Measurements from ENCODE around the gene MAS1L. TPM values are rescaled to one million over a fixed set of nuclear protein-coding genes. Genes with fewer than 3 reads are reported as not detected.
"Not testable (repeated sequence)": the region's sequence is repeated elsewhere in the genome, so short reads cannot be mapped to it uniquely, and the experiment has no call there.

Gene MAS1L
- total RNA-seq, 1 donor from 2014 or later: not detected

DNA sequence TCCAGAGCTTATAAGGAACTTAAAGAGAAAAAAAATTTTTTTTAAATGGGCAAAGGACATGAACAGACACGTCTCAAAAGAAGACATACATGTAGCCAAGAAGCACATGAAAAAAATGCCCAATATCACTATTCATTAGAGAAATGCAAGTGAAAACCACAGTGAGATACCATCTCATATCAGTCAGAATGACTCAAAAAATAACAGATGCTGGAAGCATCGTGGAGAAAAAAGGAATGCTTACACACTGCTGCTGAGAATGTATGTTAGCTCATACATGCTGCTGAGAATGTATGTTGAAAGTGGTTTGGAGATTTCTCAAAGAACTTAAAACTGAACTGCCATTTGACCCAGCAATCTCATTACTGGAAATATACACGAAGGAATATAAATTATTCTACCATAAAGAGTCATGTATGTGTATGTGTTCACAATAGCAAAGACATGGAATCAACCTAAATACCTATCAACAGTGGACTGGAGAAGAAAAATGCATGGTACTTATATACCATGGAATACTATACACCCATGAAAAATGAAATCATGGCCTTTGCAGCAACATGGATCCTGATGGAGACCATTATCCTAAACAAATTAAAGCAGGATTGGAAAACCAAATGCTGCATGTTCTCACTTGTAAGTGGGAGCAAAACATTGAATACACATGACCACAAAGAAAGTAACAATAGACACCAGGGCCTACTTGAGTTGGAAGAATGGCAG is 36.1 kb downstream of the MAS1L start:
- TF ChIP-seq, protein P1, sequence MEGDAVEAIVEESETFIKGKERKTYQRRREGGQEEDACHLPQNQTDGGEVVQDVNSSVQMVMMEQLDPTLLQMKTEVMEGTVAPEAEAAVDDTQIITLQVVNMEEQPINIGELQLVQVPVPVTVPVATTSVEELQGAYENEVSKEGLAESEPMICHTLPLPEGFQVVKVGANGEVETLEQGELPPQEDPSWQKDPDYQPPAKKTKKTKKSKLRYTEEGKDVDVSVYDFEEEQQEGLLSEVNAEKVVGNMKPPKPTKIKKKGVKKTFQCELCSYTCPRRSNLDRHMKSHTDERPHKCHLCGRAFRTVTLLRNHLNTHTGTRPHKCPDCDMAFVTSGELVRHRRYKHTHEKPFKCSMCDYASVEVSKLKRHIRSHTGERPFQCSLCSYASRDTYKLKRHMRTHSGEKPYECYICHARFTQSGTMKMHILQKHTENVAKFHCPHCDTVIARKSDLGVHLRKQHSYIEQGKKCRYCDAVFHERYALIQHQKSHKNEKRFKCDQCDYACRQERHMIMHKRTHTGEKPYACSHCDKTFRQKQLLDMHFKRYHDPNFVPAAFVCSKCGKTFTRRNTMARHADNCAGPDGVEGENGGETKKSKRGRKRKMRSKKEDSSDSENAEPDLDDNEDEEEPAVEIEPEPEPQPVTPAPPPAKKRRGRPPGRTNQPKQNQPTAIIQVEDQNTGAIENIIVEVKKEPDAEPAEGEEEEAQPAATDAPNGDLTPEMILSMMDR (IDR thresholded peaks at IDR 0.05; ENCODE audit: partially characterized antibody, unreplicated experiment): no peak
- no peak for DNase-seq
- no peak overlapping the region for H3K27ac Mint-ChIP-seq (ENCODE audit: unreplicated experiment)
- no peaks in the 10 kb centered on the region for H3K36me3 Mint-ChIP-seq (ENCODE audit: unreplicated experiment)
- no peaks in the 10 kb centered on the region for H3K27me3 Mint-ChIP-seq (ENCODE audit: unreplicated experiment)
- no peak overlapping the region for H3K4me3 Mint-ChIP-seq (ENCODE audit: unreplicated experiment)
- no peaks in the 10 kb centered on the region for H3K4me1 Mint-ChIP-seq (ENCODE audit: low read depth, unreplicated experiment)
- no peaks in the 10 kb centered on the region for H3K9me3 Mint-ChIP-seq (ENCODE audit: unreplicated experiment)

DNA sequence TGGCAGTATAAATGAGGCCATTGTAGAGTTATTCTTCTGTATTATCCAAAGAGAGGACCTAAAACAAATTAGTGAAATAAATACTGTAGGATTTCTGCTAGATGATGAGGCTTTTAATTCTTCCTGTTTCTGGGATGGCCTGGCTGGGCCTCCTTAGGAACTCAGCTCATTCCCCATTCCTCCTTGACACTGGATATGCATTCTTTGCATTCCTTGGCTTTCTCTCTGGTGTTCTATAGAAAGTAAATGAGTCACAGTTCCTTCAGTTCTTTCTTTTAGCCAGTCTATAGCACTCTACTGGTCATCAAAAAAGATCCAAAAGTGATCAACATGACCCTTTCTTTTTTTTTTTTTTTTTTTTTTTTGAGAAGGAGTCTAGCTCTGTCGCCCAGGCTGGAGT is 40.1 kb downstream of the MAS1L start:
- H3K4me1 Mint-ChIP-seq (ENCODE audit: low read depth, unreplicated experiment): no peaks in the 10 kb centered on the region
- TF ChIP-seq, protein P1 (IDR thresholded peaks at IDR 0.05; ENCODE audit: partially characterized antibody, unreplicated experiment): no peak
- H3K4me3 Mint-ChIP-seq (ENCODE audit: unreplicated experiment): no peak overlapping the region
- DNase-seq: no peak
- H3K9me3 Mint-ChIP-seq (ENCODE audit: unreplicated experiment): peaks cover 1% of the 10 kb centered on the region
- H3K27ac Mint-ChIP-seq (ENCODE audit: unreplicated experiment): no peak overlapping the region
- no peaks in the 10 kb centered on the region for H3K36me3 Mint-ChIP-seq (ENCODE audit: unreplicated experiment)
- peaks cover 4% of the 10 kb centered on the region for H3K27me3 Mint-ChIP-seq (ENCODE audit: unreplicated experiment)

DNA sequence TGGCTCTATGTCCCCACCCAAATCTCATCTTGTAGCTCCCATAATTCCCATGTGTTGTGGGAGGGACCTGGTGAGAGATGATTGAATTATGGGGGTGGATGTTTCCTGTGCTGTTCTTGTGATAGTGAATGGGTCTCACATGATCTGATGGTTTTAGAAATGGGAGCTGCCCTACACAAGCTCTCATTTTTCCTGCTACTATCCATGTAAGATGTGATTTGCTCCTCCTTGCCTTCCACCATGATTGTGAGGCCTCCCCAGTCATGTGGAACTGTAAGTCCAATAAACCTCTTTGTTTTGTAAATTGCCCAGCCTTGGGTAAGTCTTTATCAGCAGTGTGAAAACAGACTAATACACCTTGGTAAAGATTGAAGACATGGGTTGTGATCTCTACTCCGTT is 43.7 kb downstream of the MAS1L start:
- H3K27me3 Mint-ChIP-seq (ENCODE audit: unreplicated experiment); H3K36me3 Mint-ChIP-seq (ENCODE audit: unreplicated experiment); H3K4me1 Mint-ChIP-seq (ENCODE audit: low read depth, unreplicated experiment); H3K9me3 Mint-ChIP-seq (ENCODE audit: unreplicated experiment); H3K4me3 Mint-ChIP-seq (ENCODE audit: unreplicated experiment); H3K27ac Mint-ChIP-seq (ENCODE audit: unreplicated experiment); DNase-seq: not testable (repeated sequence)

DNA sequence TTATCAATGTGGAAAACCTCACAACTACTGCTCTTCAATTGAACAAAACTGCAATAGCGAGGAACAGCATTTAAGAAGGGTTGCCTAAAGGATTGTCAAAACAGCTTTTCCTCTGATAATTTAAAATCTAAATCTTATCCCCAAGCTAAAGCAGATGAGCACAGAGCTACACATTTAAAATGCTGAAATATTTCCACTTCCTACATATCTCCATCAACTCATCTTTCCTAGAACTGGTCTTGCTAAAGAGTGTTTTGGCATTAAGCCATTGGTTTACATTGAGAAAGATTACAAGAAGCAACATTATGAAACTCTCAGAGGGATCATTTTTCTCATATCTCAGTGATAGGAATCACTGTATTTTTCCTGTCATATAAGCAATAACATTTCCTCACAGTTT is 45.0 kb downstream of the MAS1L start:
- H3K9me3 Mint-ChIP-seq (ENCODE audit: unreplicated experiment): peaks cover 1% of the 10 kb centered on the region
- H3K27me3 Mint-ChIP-seq (ENCODE audit: unreplicated experiment): peaks cover 6% of the 10 kb centered on the region
- H3K4me1 Mint-ChIP-seq (ENCODE audit: low read depth, unreplicated experiment): no peaks in the 10 kb centered on the region
- H3K36me3 Mint-ChIP-seq (ENCODE audit: unreplicated experiment): no peaks in the 10 kb centered on the region
- no peak for DNase-seq
- TF ChIP-seq, protein P1 (IDR thresholded peaks at IDR 0.05; ENCODE audit: partially characterized antibody, unreplicated experiment): no peak
- no peak overlapping the region for H3K4me3 Mint-ChIP-seq (ENCODE audit: unreplicated experiment)
- no peak overlapping the region for H3K27ac Mint-ChIP-seq (ENCODE audit: unreplicated experiment)

DNA sequence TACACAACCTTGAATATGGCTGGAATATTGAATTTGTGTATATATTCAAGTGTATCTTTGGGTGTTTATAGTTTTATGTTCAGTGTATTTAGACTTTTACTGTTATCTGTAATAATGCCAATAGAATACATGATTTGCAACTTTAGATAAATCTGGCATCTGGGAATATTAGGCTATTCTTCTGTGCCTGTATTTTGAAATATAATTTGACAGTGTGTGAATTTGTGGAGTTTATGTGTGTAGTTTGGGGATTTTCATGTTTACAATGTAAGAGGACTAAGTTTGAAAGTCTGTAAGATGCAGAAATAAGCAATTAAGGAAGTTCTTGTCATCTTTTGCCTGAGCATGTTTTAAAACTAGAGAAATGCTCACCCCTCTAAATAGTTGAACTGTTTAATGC is 48.8 kb downstream of the MAS1L start, which contains the start of gene OR10C1:
Gene OR10C1 (plus strand): TSS at position 301 of the 400 bp plus-strand sequence. CDS start 710 bp downstream, outside the sequence.
- H3K36me3 Mint-ChIP-seq (ENCODE audit: unreplicated experiment): no peaks in the 10 kb centered on the region
- no peak for DNase-seq
- H3K9me3 Mint-ChIP-seq (ENCODE audit: unreplicated experiment): no peaks in the 10 kb centered on the region
- peaks cover 2% of the 10 kb centered on the region for H3K27me3 Mint-ChIP-seq (ENCODE audit: unreplicated experiment)
- H3K4me3 Mint-ChIP-seq (ENCODE audit: unreplicated experiment): no peak within 1 kb of the TSS
- TF ChIP-seq, protein P1 (IDR thresholded peaks at IDR 0.05; ENCODE audit: partially characterized antibody, unreplicated experiment): no peak
- no peaks in the 10 kb centered on the region for H3K4me1 Mint-ChIP-seq (ENCODE audit: low read depth, unreplicated experiment)
- H3K27ac Mint-ChIP-seq (ENCODE audit: unreplicated experiment): no peak within 1 kb of the TSS

DNA sequence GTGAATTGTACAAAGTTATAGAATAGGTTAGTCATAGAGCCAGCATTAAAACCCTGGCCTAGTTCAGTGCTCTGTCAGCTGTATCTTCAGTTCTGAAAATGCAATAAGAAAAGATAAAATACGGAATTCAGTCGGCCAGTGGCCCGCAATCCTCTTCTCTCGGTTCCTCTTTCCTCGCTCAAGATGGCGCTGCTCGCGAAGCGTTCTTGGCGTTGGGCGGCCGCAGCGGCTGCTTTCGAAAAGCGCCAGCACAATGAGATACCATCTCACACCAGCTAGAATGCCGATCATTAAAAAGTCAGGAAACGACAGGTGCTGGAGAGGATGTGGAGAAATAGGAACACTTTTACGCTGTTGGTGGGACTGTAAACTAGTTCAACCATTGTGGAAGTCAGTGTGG is 51.0 kb downstream of the MAS1L start:
- not testable (repeated sequence) for H3K27me3 Mint-ChIP-seq (ENCODE audit: unreplicated experiment); DNase-seq; H3K4me3 Mint-ChIP-seq (ENCODE audit: unreplicated experiment); H3K27ac Mint-ChIP-seq (ENCODE audit: unreplicated experiment); H3K9me3 Mint-ChIP-seq (ENCODE audit: unreplicated experiment); H3K36me3 Mint-ChIP-seq (ENCODE audit: unreplicated experiment); H3K4me1 Mint-ChIP-seq (ENCODE audit: low read depth, unreplicated experiment)

Measured in glutamatergic neuron (in vitro differentiated cells).